GM13976 (cell line): Measurements from ENCODE around the gene DUSP3.

Experiments
- DNase-seq: peaks from one replicate; pipeline ENCODE4 v3.0.0; 2012; ENCODE audit warnings: low spot score
- in situ Hi-C: fragments of 300-500 bp; cut with MboI; formaldehyde crosslinking; loops from one replicate; pipeline ENCODE4 v1.12.0; 2022; ENCODE audit warnings: low sequenced_read_pairs, mixed read lengths, inconsistent platforms; ENCODE audit not compliant: unreplicated experiment
- TF ChIP-seq, protein P1 (sequence below): IDR thresholded peaks from 2 replicates; pipeline ENCODE4 v1.5.1; 2012; ENCODE audit warnings: borderline replicate concordance, mild to moderate bottlenecking; ENCODE audit not compliant: insufficient read depth; ENCODE audit errors: extremely low read depth, missing control alignments, control extremely low read depth

DUSP3 gene

GRCh38 chr17:43789482-43789881 is 10.7 kb upstream of the DUSP3 start:
- DNase-seq, result no peak
- TF ChIP-seq, protein P1, sequence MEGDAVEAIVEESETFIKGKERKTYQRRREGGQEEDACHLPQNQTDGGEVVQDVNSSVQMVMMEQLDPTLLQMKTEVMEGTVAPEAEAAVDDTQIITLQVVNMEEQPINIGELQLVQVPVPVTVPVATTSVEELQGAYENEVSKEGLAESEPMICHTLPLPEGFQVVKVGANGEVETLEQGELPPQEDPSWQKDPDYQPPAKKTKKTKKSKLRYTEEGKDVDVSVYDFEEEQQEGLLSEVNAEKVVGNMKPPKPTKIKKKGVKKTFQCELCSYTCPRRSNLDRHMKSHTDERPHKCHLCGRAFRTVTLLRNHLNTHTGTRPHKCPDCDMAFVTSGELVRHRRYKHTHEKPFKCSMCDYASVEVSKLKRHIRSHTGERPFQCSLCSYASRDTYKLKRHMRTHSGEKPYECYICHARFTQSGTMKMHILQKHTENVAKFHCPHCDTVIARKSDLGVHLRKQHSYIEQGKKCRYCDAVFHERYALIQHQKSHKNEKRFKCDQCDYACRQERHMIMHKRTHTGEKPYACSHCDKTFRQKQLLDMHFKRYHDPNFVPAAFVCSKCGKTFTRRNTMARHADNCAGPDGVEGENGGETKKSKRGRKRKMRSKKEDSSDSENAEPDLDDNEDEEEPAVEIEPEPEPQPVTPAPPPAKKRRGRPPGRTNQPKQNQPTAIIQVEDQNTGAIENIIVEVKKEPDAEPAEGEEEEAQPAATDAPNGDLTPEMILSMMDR, result no peak
- in situ Hi-C loops, result no loop called here

- in situ Hi-C loops, result no loop called here
- DNase-seq, result no peak
- TF ChIP-seq, protein P1, result no peak
These were observed 9.8 kb upstream of the DUSP3 start for GRCh38 chr17:43788540-43788939.

DNA sequence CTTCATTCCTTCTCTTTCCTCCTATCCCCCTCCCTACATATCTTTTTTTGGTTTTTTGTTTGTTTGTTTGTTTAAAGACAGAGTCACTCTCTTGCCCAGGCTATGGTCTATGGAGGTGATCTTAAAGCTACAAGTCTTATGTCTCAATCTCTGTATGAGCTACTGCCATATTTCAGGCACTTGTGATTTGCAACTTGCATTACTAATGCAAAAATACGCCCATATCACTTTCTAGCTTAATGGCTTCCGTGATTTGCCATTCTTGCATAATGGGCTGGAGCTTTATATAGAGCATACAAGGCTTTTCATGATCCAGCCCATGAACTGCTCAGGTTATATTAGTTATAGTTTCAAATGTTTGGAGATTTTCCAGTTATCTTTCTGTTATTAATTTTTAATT is 9.0 kb upstream of the DUSP3 start:
- DNase-seq, result no peak
- in situ Hi-C loops, result no loop called here
- TF ChIP-seq, protein P1, result no peak

- DNase-seq, result no peak
- TF ChIP-seq, protein P1, result no peak
- in situ Hi-C loops, result no loop called here
These were observed 5.9 kb upstream of the DUSP3 start for GRCh38 chr17:43784628-43785101.

- DNase-seq, result no peak
- TF ChIP-seq, protein P1, result no peak
- in situ Hi-C loops, result no loop called here
These were observed 5.3 kb upstream of the DUSP3 start for GRCh38 chr17:43784068-43784467.

DNA sequence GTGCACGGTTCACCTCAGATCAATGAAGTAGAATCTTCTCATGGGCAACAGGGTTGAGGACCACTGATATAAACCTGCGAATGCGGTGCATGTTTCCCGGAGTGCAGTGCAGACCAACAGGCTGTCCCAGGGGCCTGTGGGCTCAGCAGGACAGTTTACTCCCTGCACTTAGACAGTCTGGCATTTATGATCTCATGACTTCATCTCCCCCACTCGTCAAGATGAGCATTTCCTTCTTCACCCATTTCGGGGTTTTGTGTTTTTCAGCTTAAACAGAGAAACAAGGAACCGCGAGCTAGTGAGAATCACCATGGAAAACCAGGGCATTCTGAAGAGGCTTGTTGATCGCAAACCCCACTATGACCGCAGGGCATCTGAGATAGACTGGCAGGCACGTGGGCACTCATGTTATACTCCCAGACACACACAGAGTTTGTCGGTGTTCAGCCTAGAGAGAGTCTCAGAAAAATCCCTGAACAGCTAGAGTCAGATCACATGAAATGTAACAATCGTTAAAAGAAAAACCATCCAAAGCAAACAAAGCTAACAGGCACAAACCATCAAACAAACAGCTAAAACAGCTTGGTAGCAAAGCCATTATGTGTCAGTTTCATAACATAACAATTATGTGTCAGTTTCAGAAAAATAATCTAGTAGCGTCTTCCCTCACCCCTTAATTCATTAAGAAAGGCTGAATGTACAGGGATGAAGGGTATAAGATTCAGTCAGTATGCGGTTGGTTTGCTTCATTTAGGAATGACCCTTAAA is 4.3 kb upstream of the DUSP3 start:
- no peak for DNase-seq
- TF ChIP-seq, protein P1, result no peak
- in situ Hi-C loops, result no loop called here

DNA sequence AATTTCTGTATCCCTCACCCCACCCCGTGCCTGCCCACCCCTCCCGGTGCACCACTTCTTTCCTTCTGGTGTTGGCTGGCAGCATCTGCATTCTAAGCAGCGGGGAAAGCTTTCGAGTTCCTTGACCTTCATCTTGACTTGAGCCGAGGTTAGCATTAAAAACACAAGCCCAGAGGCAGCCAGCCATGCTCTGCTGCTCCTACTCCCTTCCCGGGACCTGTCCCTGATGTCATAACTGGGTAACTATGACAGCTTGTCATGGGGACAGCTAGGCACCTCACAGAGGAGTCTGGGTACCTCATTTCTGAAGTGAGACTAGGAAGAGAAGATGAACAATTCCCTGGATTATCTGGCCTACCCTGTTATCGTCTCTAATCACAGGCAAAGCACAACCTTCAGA is 1.4 kb upstream of the DUSP3 start, which contains the start of gene CFAP97D1:
CFAP97D1 (plus strand) TSS at position 301 of the 400 bp plus-strand sequence; CDS start at position 329, 28 bp downstream.
- no peak for DNase-seq
- in situ Hi-C loops, result no loop called here
- TF ChIP-seq, protein P1, result no peak
